IMR-90 (cell line): ENCODE measurements around the gene C16orf96. TPM values are rescaled to one million over a fixed set of nuclear protein-coding genes. Genes with fewer than 3 reads are reported as not detected.

Experiments used
- ATAC-seq: fragments of 200-7000 bp; cut with Tn5 transposase; 2 replicates; pipeline ENCODE4 v1.9.1; 2020; ENCODE audit warnings: low read depth, mild to moderate bottlenecking, moderate library complexity
- BruUV-seq: library from RNA; stranded (reverse); fragments of 400-500 nt; replicated peaks from 2 replicates; lab custom pipeline; 2021; lab: Mats Ljungman, UMichigan
- CTCF ChIA-PET: fragments of 300-600 bp; formaldehyde crosslinking; extraction: SDS; loops from one replicate; lab custom pipeline; 2021; ENCODE audit warnings: antibody characterized with exemption; lab: Yijun Ruan, JAX
- POLR2A ChIA-PET: fragments of 300-600 bp; sonication (Branson Sonifier 250); formaldehyde crosslinking; loops from one replicate; lab custom pipeline; 2022; ENCODE audit warnings: antibody characterized with exemption; ENCODE audit not compliant: unreplicated experiment; lab: Charles Lee
- DNase-seq: peaks from one replicate; pipeline ENCODE4 v3.0.0; 2013
- H2AFZ ChIP-seq: replicated peaks from 2 replicates; pipeline ENCODE3; 2013; ENCODE audit warnings: low read length, mild to moderate bottlenecking; ENCODE audit not compliant: poor library complexity
- H2AK5ac ChIP-seq: 2 replicates; pipeline ENCODE4 v1.6.1; 2013; ENCODE audit warnings: low read depth, low read length, inconsistent platforms
- H2AK9ac ChIP-seq: replicated peaks from 2 replicates; pipeline ENCODE3; 2013; ENCODE audit warnings: mild to moderate bottlenecking, low read depth, low read length, moderate library complexity; ENCODE audit not compliant: poor library complexity
- H2BK120ac ChIP-seq: 2 replicates; pipeline ENCODE4 v1.6.1; 2013; ENCODE audit warnings: low read depth, low read length, inconsistent platforms
- H2BK15ac ChIP-seq: 3 replicates; pipeline ENCODE4 v1.6.1; 2013; ENCODE audit warnings: low read depth, low read length, inconsistent platforms
- H2BK20ac ChIP-seq: 2 replicates; pipeline ENCODE4 v1.6.1; 2013; ENCODE audit warnings: low read depth, mild to moderate bottlenecking, inconsistent platforms, low read length, moderate library complexity
- H2BK5ac ChIP-seq: 2 replicates; pipeline ENCODE4 v1.6.1; 2013; ENCODE audit warnings: mild to moderate bottlenecking, low read depth, low read length, inconsistent platforms; ENCODE audit not compliant: poor library complexity, severe bottlenecking
- H3K14ac ChIP-seq: replicated peaks from 2 replicates; pipeline ENCODE4 v1.6.1; 2013; ENCODE audit warnings: low read depth, low read length, inconsistent platforms
- H3K18ac ChIP-seq: 2 replicates; pipeline ENCODE4 v1.6.1; 2013; ENCODE audit warnings: low read depth, low read length, control low read depth
- H3K23ac ChIP-seq: 2 replicates; pipeline ENCODE4 v1.6.1; 2013; ENCODE audit warnings: low read depth, low read length, inconsistent platforms
- H3K27ac ChIP-seq: 2 replicates; pipeline ENCODE4 v1.5.1; 2013; ENCODE audit warnings: mild to moderate bottlenecking, control low read depth, low read length; ENCODE audit not compliant: insufficient read depth
- H3K27me3 ChIP-seq: 2 replicates; pipeline ENCODE4 v1.6.1; 2013; ENCODE audit warnings: low read length; ENCODE audit not compliant: control insufficient read depth, insufficient read depth
- H3K36me3 ChIP-seq: 2 replicates; pipeline ENCODE4 v1.6.1; 2013; ENCODE audit warnings: low read length, mixed read lengths; ENCODE audit not compliant: control insufficient read depth, insufficient read depth
- H3K4ac ChIP-seq: 2 replicates; pipeline ENCODE4 v1.6.1; 2013; ENCODE audit warnings: low read depth, low read length, inconsistent platforms
- H3K4me1 ChIP-seq: 2 replicates; pipeline ENCODE4 v1.6.1; 2013; ENCODE audit warnings: low read length, mixed read lengths; ENCODE audit not compliant: control insufficient read depth, insufficient read depth
- H3K4me2 ChIP-seq: 2 replicates; pipeline ENCODE4 v1.6.1; 2013; ENCODE audit warnings: low read depth, mild to moderate bottlenecking, control low read depth, low read length, moderate library complexity
- H3K4me3 ChIP-seq: 2 replicates; pipeline ENCODE4 v1.5.1; 2013; ENCODE audit warnings: low read depth, mild to moderate bottlenecking, control low read depth, low read length, moderate library complexity; ENCODE audit not compliant: insufficient read depth
- H3K56ac ChIP-seq: 2 replicates; pipeline ENCODE4 v1.6.1; 2013; ENCODE audit warnings: low read length, inconsistent platforms; ENCODE audit not compliant: insufficient read depth; ENCODE audit errors: extremely low read depth
- H3K79me1 ChIP-seq, 2 experiments: 2 replicates each; pipeline ENCODE4 v1.6.1; 2013; ENCODE audit warnings: low read length in 2 of 2, inconsistent platforms in 1 of 2, low read depth in 1 of 2
- H3K9ac ChIP-seq: 2 replicates; pipeline ENCODE4 v1.6.1; 2013; ENCODE audit warnings: low read depth, low read length, control low read depth
- H3K9me1 ChIP-seq: 2 replicates; pipeline ENCODE4 v1.6.1; 2013; ENCODE audit warnings: low read length, inconsistent platforms; ENCODE audit not compliant: insufficient read depth
- H3K9me3 ChIP-seq: 2 replicates; pipeline ENCODE4 v1.6.1; 2013; ENCODE audit warnings: low read length; ENCODE audit not compliant: control insufficient read depth, insufficient read depth
- H4K20me1 ChIP-seq: 2 replicates; pipeline ENCODE4 v1.6.1; 2013; ENCODE audit warnings: low read length, inconsistent platforms; ENCODE audit not compliant: insufficient read depth
- H4K5ac ChIP-seq: 2 replicates; pipeline ENCODE4 v1.6.1; 2013; ENCODE audit warnings: mild to moderate bottlenecking, low read depth, low read length, control low read depth
- H4K8ac ChIP-seq, 2 experiments: 2 replicates each; pipeline ENCODE4 v1.6.1; 2013; ENCODE audit warnings: low read depth in 2 of 2, low read length in 2 of 2, control low read depth in 1 of 2, inconsistent platforms in 1 of 2
- H4K91ac ChIP-seq: 2 replicates; pipeline ENCODE4 v1.6.1; 2013; ENCODE audit warnings: low read depth, low read length, inconsistent platforms; ENCODE audit not compliant: insufficient read depth
- CEBPB ChIP-seq: IDR thresholded peaks from 2 replicates; pipeline ENCODE4 v1.6.1; 2012; ENCODE audit warnings: low read depth, low read length, improper control_type of control experiment
- CHD1 ChIP-seq: IDR thresholded peaks from 2 replicates; pipeline ENCODE4 v1.6.1; 2012; ENCODE audit warnings: low read depth, low read length, improper control_type of control experiment
- FOS ChIP-seq: fragments of 150-350 bp; IDR thresholded peaks from 2 replicates; pipeline ENCODE4 v1.6.1; 2016; ENCODE audit warnings: low read depth, low read length
- MAFK ChIP-seq: IDR thresholded peaks from 2 replicates; pipeline ENCODE4 v1.6.1; 2012; ENCODE audit warnings: low read depth, low read length, improper control_type of control experiment
- NFE2L2 ChIP-seq: fragments of 150-350 bp; IDR thresholded peaks from 2 replicates; pipeline ENCODE4 v1.6.1; 2016; ENCODE audit warnings: low read depth, mild to moderate bottlenecking, low read length
- RAD21 ChIP-seq: IDR thresholded peaks from 2 replicates; pipeline ENCODE4 v1.6.1; 2012; ENCODE audit warnings: low read length, improper control_type of control experiment
- RCOR1 ChIP-seq: IDR thresholded peaks from 2 replicates; pipeline ENCODE4 v1.6.1; 2012; ENCODE audit warnings: mild to moderate bottlenecking, low read length, improper control_type of control experiment; ENCODE audit not compliant: insufficient replicate concordance
- RFX5 ChIP-seq: IDR thresholded peaks from 2 replicates; pipeline ENCODE4 v1.8.0; 2012; ENCODE audit warnings: low read depth, mild to moderate bottlenecking, low read length, moderate library complexity
- SMC3 ChIP-seq: fragments of 150-350 bp; IDR thresholded peaks from 2 replicates; pipeline ENCODE4 v1.6.1; 2016; ENCODE audit warnings: low read depth, mild to moderate bottlenecking, antibody characterized with exemption, low read length, moderate library complexity
- WGBS, 2 experiments: methylation state at CpG; one replicate each; pipeline versions ENCODE4 v1.1.5 to v1.1.7; 2013; ENCODE audit warnings: missing lambda C conversion rate in 2 of 2; ENCODE audit not compliant: insufficient read length in 1 of 2; ENCODE audit errors: extremely low coverage in 2 of 2; 5-methylcytosine and 5-hydroxymethylcytosine counted together
- dilution Hi-C: fragments of 300-500 bp; cut with HindIII; formaldehyde crosslinking; loops from one replicate; pipeline ENCODE4 v1.14.3; 2018; ENCODE audit warnings: low sequenced_read_pairs; ENCODE audit not compliant: unreplicated experiment
- in situ Hi-C: fragments of 300-500 bp; cut with MboI; formaldehyde crosslinking; loops from 3 replicates; pipeline ENCODE4 v1.14.3; 2019; ENCODE audit warnings: low sequenced_read_pairs, inconsistent platforms, mixed read lengths
- intact Hi-C: fragments of 100-400 bp; cut with micrococcal nuclease; formaldehyde crosslinking; loops from 2 replicates; pipeline ENCODE4 v1.10.0; 2022
- polyA plus RNA-seq, 3 experiments: library from polyadenylated mRNA; depleted of rRNA; stranded (reverse); fragments of >200 nt; gene quantifications; 2 replicates each; pipeline ENCODE4 v1.2.3, GENCODE V29; 2012; ENCODE audit warnings: low replicate concordance in 1 of 3
- total RNA-seq: library from RNA; depleted of rRNA; stranded (reverse); fragments of >200 nt; gene quantifications from 2 replicates; pipeline ENCODE4 v1.2.3, GENCODE V29; 2012

Gene C16orf96
- total and polyA plus RNA-seq, 2 of the 4 experiments (the other 2 are of a cell fraction): not detected

GRCh38 chr16:4597174-4597573 lies 41.0 kb downstream of the C16orf96 start:
- no peak overlapping the region for H3K18ac ChIP-seq
- in situ Hi-C loops: no loop called here
- no peak for TF ChIP-seq SMC3
- TF ChIP-seq RAD21: no peak
- TF ChIP-seq NFE2L2: no peak
- no peak for TF ChIP-seq MAFK
- TF ChIP-seq RCOR1: no peak
- no peak for TF ChIP-seq RFX5
- TF ChIP-seq FOS: no peak
- TF ChIP-seq CEBPB: no peak
- TF ChIP-seq CHD1: no peak
- no peak overlapping the region for H3K4me2 ChIP-seq
- no peak overlapping the region for H3K4me3 ChIP-seq
- intact Hi-C loops: no loop called here
- ATAC-seq: no peak
- no TSS peak for BruUV-seq
- ChIA-PET POLR2A (no interaction called here), CTCF (no interaction called here)
- no peak overlapping the region for H4K91ac ChIP-seq
- no peak overlapping the region for H3K4ac ChIP-seq
- H4K8ac ChIP-seq: no peak overlapping the region
- peaks cover 45% of the 10 kb centered on the region for H3K27me3 ChIP-seq
- no peak overlapping the region for H3K14ac ChIP-seq
- no peaks in the 10 kb centered on the region for H3K9me1 ChIP-seq
- no peak for DNase-seq
- H2BK120ac ChIP-seq: no peak overlapping the region
- dilution Hi-C loops: no loop called here
- H3K4me1 ChIP-seq: no peaks in the 10 kb centered on the region
- no peak overlapping the region for H4K5ac ChIP-seq
- H3K9ac ChIP-seq: no peak overlapping the region
- no peaks in the 10 kb centered on the region for H3K36me3 ChIP-seq
- H2BK5ac ChIP-seq: no peak overlapping the region
- H2AFZ ChIP-seq: no peak overlapping the region
- no peak overlapping the region for H3K23ac ChIP-seq
- no peak overlapping the region for H2BK20ac ChIP-seq
- H2AK5ac ChIP-seq: no peak overlapping the region
- 44% methylated on average over 4 of the region's 9 CpGs; no CpG with 5 or more reads in 1 of the 2 experiments for WGBS, 2 experiments
- H3K56ac ChIP-seq: no peak overlapping the region
- H3K79me1 ChIP-seq: no peaks in the 10 kb centered on the region
- no peaks in the 10 kb centered on the region for H4K20me1 ChIP-seq
- no peak overlapping the region for H3K27ac ChIP-seq
- no peaks in the 10 kb centered on the region for H3K9me3 ChIP-seq
- H2AK9ac ChIP-seq: no peak overlapping the region
- no peak overlapping the region for H2BK15ac ChIP-seq
